Fibroblast of villous mesenchyme (primary cell): ENCODE measurements around the gene MGME1. TPM values are rescaled to one million over a fixed set of nuclear protein-coding genes. Genes with fewer than 3 reads are reported as not detected.

Experiments used
- DNase-seq: peaks from one replicate; pipeline ENCODE4 v3.0.0-alpha.2; 2010; ENCODE audit warnings: low read depth
- H3K4me3 ChIP-seq: 2 replicates; pipeline ENCODE4 v1.5.1; 2011; ENCODE audit warnings: low read depth, mild to moderate bottlenecking, low read length
- CTCF ChIP-seq: IDR thresholded peaks from 2 replicates; pipeline ENCODE4 v1.5.1; 2012; ENCODE audit warnings: low read depth, mild to moderate bottlenecking, low read length; ENCODE audit not compliant: insufficient read depth
- total RNA-seq: library from RNA; depleted of rRNA; stranded (reverse); fragments of >200 nt; gene quantifications from 2 replicates; pipeline ENCODE4 v1.2.3, GENCODE V29; 2012

The MGME1 gene
- total RNA-seq, 1 donor = 9.5 TPM

- DNase-seq = no peak
- TF ChIP-seq CTCF = no peak
- no peak overlapping the region for H3K4me3 ChIP-seq
These were observed 33.6 kb upstream of the MGME1 start for GRCh38 chr20:17935186-17935585.

GRCh38 chr20:17935761-17936160, 33.1 kb upstream of the MGME1 start:
- peak; percentile 39 for DNase-seq
- TF ChIP-seq CTCF = no peak
- H3K4me3 ChIP-seq = no peak overlapping the region

- H3K4me3 ChIP-seq = no peak overlapping the region
- peak; percentile 58 for DNase-seq
These were observed 32.5 kb upstream of the MGME1 start for GRCh38 chr20:17936286-17936760.

GRCh38 chr20:17936761-17937732, 31.8 kb upstream of the MGME1 start:
- no peak for TF ChIP-seq CTCF
- no peak overlapping the region for H3K4me3 ChIP-seq
- DNase-seq = peak; percentile 86

More at GRCh38 chr20:17936286-17936760, 32.5 kb upstream of the MGME1 start:
- TF ChIP-seq CTCF = no peak

GRCh38 chr20:17938871-17939619, 29.8 kb upstream of the MGME1 start:
- TF ChIP-seq CTCF = peak; percentile 99
- DNase-seq = peak; percentile 74
- H3K4me3 ChIP-seq = no peak overlapping the region

GRCh38 chr20:17939622-17940223, 29.1 kb upstream of the MGME1 start:
- no peak overlapping the region for H3K4me3 ChIP-seq
- DNase-seq = no peak
- TF ChIP-seq CTCF = no peak
